Stomach (tissue), 9 donors: ENCODE data around the gene SULT1A3. TPM values are rescaled to one million over a fixed set of nuclear protein-coding genes. Genes with fewer than 3 reads are reported as not detected.
A peak's percentile ranks its signal among the peaks of the same experiment; 100 is the strongest.

Source experiments
- DNase-seq, 2 donors: peaks; one replicate each; pipeline versions ENCODE4 v3.0.0 to v3.0.0-alpha.2; 2013 to 2019
- H3K27ac ChIP-seq, 5 donors: fragments of 200-600 bp in 4 of 5; sonication (generic) in 4 of 5; one replicate each; pipeline ENCODE4 v1.5.1; 2013 to 2019; ENCODE audit warnings: mild to moderate bottlenecking in 1 of 5, moderate library complexity in 1 of 5
- H3K27me3 ChIP-seq, 3 donors: fragments of 200-600 bp; sonication (generic); one replicate each; pipeline ENCODE4 v1.5.1; 2017 to 2019; ENCODE audit warnings: mixed run types in 1 of 3
- H3K36me3 ChIP-seq, 4 donors: fragments of 200-600 bp; sonication (generic); 1 replicate in 3 of 4; 2 replicates in 1 of 4; pipeline ENCODE4 v1.5.1; 2016 to 2019
- H3K4me1 ChIP-seq, 4 donors: fragments of 200-600 bp; sonication (generic); one replicate each; pipeline ENCODE4 v1.5.1; 2016 to 2019
- H3K4me3 ChIP-seq, 4 donors: fragments of 200-600 bp; sonication (generic) in 3 of 4; one replicate each; pipeline ENCODE4 v1.5.1; 2016 to 2019; ENCODE audit warnings: mild to moderate bottlenecking in 1 of 4
- H3K9me3 ChIP-seq, 4 donors: fragments of 200-600 bp; sonication (generic); one replicate each; pipeline ENCODE4 v1.5.1; 2016 to 2019
- CTCF ChIP-seq, 7 experiments: fragments of 450-650 bp in 4 of 7; fragments of 200-600 bp in 3 of 7; sonication (generic) in 3 of 7; IDR thresholded peaks; one replicate each; pipeline ENCODE4 v1.5.1; 2016 to 2019; ENCODE audit warnings: antibody characterized with exemption in 7 of 7, control low read depth in 2 of 7, mild to moderate bottlenecking in 1 of 7
- EP300 ChIP-seq: sonication (generic); formaldehyde crosslinking; IDR thresholded peaks from one replicate; pipeline ENCODE4 v1.6.1; 2017; ENCODE audit warnings: antibody characterized with exemption
- POLR2A ChIP-seq, 4 donors: fragments of 450-650 bp; IDR thresholded peaks; one replicate each; pipeline ENCODE4 v1.6.1; 2016; ENCODE audit warnings: antibody characterized with exemption in 4 of 4, control low read depth in 2 of 4, mild to moderate bottlenecking in 1 of 4, moderate library complexity in 1 of 4
- POLR2AphosphoS5 ChIP-seq, 3 donors: sonication (generic); formaldehyde crosslinking; IDR thresholded peaks; one replicate each; pipeline ENCODE4 v1.6.1; 2016; ENCODE audit warnings: antibody characterized with exemption in 3 of 3
- WGBS, 5 donors: extraction: QIAGEN DNeasy Blood & Tissue Kit in 3 of 5; methylation state at CpG; one replicate each; pipeline versions ENCODE4 v1.1.5 to v1.1.7; 2013 to 2018; 5-methylcytosine and 5-hydroxymethylcytosine counted together
- intact Hi-C: fragments of 100-400 bp; cut with DNase I; formaldehyde crosslinking; loops from one replicate; pipeline ENCODE4 v1.15.1; 2023; ENCODE audit warnings: low total_unique reads
- polyA plus RNA-seq, 3 donors: library from polyadenylated mRNA; stranded (reverse); fragments of 200-250 nt; gene quantifications; one replicate each; pipeline ENCODE4 v1.2.3, GENCODE V29; 2013
- total RNA-seq, 5 donors: library from RNA; depleted of rRNA; stranded (reverse); fragments of >200 nt; gene quantifications; one replicate each; pipeline versions ENCODE4 v1.1.0 to v1.2.3, GENCODE V29; 2014 to 2016
- donor health status: healthy with polysubstance abuse.
- donor health status: Bipolar disorder and iron deficiency.
- donor health status: healthy.

SULT1A3 gene
- total and polyA plus RNA-seq, 8 donors = 4.2 to 118 (median 47.7) TPM

GRCh38 chr16:30183233-30184095 lies 15.6 kb upstream of the SULT1A3 start, which contains the start of gene CORO1A:
CORO1A (plus strand) TSS chr16:30183602; CDS start chr16:30185210, 1,608 bp downstream.
- Histone ChIP-seq H3K27ac (peak within 1 kb of the TSS; percentile 72 to 90 (median 85)), H3K4me3 (peak within 1 kb of the TSS; percentile 54 to 65 (median 58)), H3K27me3 (no peaks in the 10 kb centered on the region), H3K4me1 (peaks cover 7 to 43% (median 28%) of the 10 kb centered on the region in 4 donors), H3K36me3 (peaks cover 0 to 10% (median 8%) of the 10 kb centered on the region in 4 donors), H3K9me3 (no peaks in the 10 kb centered on the region)
- WGBS, 5 donors = 1 to 3% (median 2%) methylated on average over 53 to 81 of the region's 81 CpGs
- peak in 2 of 3 donors; percentile 32 to 50 for TF ChIP-seq POLR2AphosphoS5 (IDR thresholded peaks at IDR 0.05)
- TF ChIP-seq POLR2A (IDR thresholded peaks at IDR 0.05) = no peak
- TF ChIP-seq EP300 = no peak
- TF ChIP-seq CTCF (IDR thresholded peaks at IDR 0.05) = no peak
- DNase-seq = peak; percentile 86 to 93
- intact Hi-C loops = no loop called here

GRCh38 chr16:30184096-30184890 lies 14.8 kb upstream of the SULT1A3 start:
- Histone ChIP-seq H3K9me3 (no peaks in the 10 kb centered on the region), H3K27me3 (no peaks in the 10 kb centered on the region), H3K36me3 (peaks cover 0 to 10% (median 8%) of the 10 kb centered on the region in 4 donors), H3K4me1 (peaks cover 7 to 41% (median 28%) of the 10 kb centered on the region in 4 donors), H3K27ac (peak overlapping the region; percentile 41 to 90 (median 85)), H3K4me3 (peak overlapping the region; percentile 54 to 65 (median 58))
- 32 to 52% (median 42%) methylated on average over 21 to 24 of the region's 24 CpGs for WGBS, 5 donors
- peak; percentile 53 to 67 for DNase-seq
- intact Hi-C loops = no loop called here
- TF ChIP-seq POLR2AphosphoS5 (IDR thresholded peaks at IDR 0.05) (peak in 1 of 3 donors; percentile 13), POLR2A (IDR thresholded peaks at IDR 0.05) (no peak)

- H3K4me1 ChIP-seq = peaks cover 7 to 41% (median 28%) of the 10 kb centered on the region in 4 donors
- peak overlapping the region; percentile 54 to 65 (median 58) for H3K4me3 ChIP-seq
- TF ChIP-seq CTCF (IDR thresholded peaks at IDR 0.05) = no peak
- intact Hi-C loops = no loop called here
- H3K27ac ChIP-seq = peak overlapping the region; percentile 43 to 90 (median 85)
- no peaks in the 10 kb centered on the region for H3K9me3 ChIP-seq
- H3K36me3 ChIP-seq = peaks cover 0 to 10% (median 8%) of the 10 kb centered on the region in 4 donors
- H3K27me3 ChIP-seq = no peaks in the 10 kb centered on the region
- peak in 1 of 2 donors; percentile 18 for DNase-seq
- 69 to 89% (median 77%) methylated on average over 6 to 13 of the region's 13 CpGs for WGBS, 5 donors
Measured at GRCh38 chr16:30184891-30185682, 14.0 kb upstream of the SULT1A3 start.

DNA sequence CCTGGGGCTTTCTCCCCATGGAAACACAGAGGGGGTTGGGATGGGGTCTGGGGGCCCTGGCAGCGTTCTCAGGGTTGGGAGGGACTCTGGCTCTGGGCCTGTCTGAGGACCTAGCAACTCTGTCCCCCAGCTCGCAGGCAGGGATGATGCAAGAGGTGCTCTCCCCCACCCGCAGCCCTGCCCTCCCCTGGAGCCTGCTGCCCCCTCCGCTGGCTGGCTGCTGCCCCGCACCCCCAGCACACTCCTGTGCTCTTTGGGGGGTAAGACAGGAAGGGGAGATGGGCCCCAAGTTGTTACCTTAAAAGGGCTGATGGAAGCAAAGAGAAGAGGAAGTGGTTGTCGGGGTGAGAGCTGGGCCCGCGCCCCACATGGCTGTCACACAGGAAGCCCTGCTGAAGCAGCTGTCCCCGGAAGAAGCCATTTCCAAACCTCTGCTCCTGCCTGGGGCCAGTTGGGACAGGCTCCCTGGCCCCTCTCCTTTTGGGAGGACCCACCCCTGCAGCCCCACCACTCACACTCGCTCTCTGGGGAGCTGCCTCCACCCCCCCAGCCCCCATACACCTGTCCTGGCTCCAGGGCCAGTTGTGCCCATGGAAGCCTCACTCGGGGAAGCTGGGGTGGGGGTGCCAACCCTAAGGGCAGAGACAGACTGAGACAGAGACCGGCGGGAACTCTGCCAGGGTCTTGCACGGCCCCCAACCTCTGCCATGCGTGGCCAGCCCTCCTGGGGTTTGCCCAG lies 13.2 kb upstream of the SULT1A3 start:
- H3K4me3 ChIP-seq = peak overlapping the region; percentile 54 to 65 (median 58)
- no peaks in the 10 kb centered on the region for H3K9me3 ChIP-seq
- H3K27me3 ChIP-seq = no peaks in the 10 kb centered on the region
- no peak for TF ChIP-seq EP300
- TF ChIP-seq POLR2AphosphoS5 (IDR thresholded peaks at IDR 0.05) = peak in 2 of 3 donors; percentile 3 to 8
- peak overlapping the region; percentile 43 to 90 (median 85) for H3K27ac ChIP-seq
- peak; percentile 63 to 81 for DNase-seq
- H3K4me1 ChIP-seq = peaks cover 7 to 41% (median 28%) of the 10 kb centered on the region in 4 donors
- WGBS, 5 donors = 71 to 82% (median 71%) methylated on average over 10 to 15 of the region's 15 CpGs
- peaks cover 0 to 10% (median 8%) of the 10 kb centered on the region in 4 donors for H3K36me3 ChIP-seq
- intact Hi-C loops = no loop called here
